ENCODE measurements around the gene DAAM1.

DAAM1 gene

DNA sequence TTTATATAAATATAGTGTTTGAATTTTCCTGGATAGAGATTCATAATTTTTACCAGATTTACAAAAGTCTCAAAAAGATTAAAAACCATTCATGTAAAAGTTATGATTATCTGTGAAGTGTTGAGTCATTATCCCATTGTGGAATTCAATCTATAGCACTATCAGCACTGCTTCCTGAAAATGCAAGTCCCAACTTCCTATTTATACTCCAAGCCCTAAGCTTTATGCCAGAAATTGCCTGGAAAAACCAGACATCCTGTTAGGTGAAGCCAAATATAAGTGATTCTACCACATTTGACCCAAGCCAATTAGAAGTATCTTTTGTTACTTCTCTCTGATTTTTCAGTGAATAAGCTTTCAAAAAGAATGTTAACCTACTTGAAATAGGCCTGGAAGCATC, 147.6 kb downstream of the DAAM1 start:
- TF ChIP-seq, protein P1, sequence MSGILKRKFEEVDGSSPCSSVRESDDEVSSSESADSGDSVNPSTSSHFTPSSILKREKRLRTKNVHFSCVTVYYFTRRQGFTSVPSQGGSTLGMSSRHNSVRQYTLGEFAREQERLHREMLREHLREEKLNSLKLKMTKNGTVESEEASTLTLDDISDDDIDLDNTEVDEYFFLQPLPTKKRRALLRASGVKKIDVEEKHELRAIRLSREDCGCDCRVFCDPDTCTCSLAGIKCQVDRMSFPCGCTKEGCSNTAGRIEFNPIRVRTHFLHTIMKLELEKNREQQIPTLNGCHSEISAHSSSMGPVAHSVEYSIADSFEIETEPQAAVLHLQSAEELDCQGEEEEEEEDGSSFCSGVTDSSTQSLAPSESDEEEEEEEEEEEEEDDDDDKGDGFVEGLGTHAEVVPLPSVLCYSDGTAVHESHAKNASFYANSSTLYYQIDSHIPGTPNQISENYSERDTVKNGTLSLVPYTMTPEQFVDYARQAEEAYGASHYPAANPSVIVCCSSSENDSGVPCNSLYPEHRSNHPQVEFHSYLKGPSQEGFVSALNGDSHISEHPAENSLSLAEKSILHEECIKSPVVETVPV (CRISPR knock-in tag; IDR thresholded peaks at IDR 0.05): no peak
- ATAC-seq: no peak

DNA sequence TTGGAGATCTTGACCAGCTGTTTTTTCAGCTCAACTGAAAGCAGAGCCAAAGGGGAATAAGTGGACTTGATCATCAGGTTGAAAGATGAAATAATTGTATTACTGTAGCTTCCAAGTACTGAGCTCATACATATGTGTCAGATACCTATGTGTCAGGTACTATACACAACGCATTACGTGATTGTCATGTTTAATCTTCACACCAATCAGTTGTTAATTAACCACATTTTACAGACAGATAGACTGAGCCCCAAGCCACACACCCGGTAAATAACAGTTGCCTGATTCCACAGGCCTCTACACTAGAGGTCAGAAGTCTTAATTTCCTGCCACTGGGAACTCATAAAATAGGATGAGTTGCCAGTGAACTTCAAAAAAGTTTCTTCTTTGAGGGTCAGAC, 148.2 kb downstream of the DAAM1 start:
- TF ChIP-seq, protein P2, sequence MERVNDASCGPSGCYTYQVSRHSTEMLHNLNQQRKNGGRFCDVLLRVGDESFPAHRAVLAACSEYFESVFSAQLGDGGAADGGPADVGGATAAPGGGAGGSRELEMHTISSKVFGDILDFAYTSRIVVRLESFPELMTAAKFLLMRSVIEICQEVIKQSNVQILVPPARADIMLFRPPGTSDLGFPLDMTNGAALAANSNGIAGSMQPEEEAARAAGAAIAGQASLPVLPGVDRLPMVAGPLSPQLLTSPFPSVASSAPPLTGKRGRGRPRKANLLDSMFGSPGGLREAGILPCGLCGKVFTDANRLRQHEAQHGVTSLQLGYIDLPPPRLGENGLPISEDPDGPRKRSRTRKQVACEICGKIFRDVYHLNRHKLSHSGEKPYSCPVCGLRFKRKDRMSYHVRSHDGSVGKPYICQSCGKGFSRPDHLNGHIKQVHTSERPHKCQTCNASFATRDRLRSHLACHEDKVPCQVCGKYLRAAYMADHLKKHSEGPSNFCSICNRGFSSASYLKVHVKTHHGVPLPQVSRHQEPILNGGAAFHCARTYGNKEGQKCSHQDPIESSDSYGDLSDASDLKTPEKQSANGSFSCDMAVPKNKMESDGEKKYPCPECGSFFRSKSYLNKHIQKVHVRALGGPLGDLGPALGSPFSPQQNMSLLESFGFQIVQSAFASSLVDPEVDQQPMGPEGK (CRISPR knock-in tag; IDR thresholded peaks at IDR 0.05; ENCODE audit: borderline replicate concordance): no peak
- TF ChIP-seq ESRRG (CRISPR knock-in tag; IDR thresholded peaks at IDR 0.05) (no peak), ZFP30 (CRISPR knock-in tag; IDR thresholded peaks at IDR 0.05) (no peak), CSDC2 (CRISPR knock-in tag; IDR thresholded peaks at IDR 0.05) (no peak), ZFP3 (CRISPR knock-in tag; IDR thresholded peaks at IDR 0.05) (no peak), ISL1 (CRISPR knock-in tag; IDR thresholded peaks at IDR 0.05) (no peak)
- TF ChIP-seq, protein P3, sequence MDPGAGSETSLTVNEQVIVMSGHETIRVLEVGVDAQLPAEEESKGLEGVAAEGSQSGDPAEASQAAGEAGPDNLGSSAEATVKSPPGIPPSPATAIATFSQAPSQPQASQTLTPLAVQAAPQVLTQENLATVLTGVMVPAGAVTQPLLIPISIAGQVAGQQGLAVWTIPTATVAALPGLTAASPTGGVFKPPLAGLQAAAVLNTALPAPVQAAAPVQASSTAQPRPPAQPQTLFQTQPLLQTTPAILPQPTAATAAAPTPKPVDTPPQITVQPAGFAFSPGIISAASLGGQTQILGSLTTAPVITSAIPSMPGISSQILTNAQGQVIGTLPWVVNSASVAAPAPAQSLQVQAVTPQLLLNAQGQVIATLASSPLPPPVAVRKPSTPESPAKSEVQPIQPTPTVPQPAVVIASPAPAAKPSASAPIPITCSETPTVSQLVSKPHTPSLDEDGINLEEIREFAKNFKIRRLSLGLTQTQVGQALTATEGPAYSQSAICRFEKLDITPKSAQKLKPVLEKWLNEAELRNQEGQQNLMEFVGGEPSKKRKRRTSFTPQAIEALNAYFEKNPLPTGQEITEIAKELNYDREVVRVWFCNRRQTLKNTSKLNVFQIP (CRISPR knock-in tag; IDR thresholded peaks at IDR 0.05; ENCODE audit: borderline replicate concordance, low read depth): no peak
- TF ChIP-seq, protein P4, sequence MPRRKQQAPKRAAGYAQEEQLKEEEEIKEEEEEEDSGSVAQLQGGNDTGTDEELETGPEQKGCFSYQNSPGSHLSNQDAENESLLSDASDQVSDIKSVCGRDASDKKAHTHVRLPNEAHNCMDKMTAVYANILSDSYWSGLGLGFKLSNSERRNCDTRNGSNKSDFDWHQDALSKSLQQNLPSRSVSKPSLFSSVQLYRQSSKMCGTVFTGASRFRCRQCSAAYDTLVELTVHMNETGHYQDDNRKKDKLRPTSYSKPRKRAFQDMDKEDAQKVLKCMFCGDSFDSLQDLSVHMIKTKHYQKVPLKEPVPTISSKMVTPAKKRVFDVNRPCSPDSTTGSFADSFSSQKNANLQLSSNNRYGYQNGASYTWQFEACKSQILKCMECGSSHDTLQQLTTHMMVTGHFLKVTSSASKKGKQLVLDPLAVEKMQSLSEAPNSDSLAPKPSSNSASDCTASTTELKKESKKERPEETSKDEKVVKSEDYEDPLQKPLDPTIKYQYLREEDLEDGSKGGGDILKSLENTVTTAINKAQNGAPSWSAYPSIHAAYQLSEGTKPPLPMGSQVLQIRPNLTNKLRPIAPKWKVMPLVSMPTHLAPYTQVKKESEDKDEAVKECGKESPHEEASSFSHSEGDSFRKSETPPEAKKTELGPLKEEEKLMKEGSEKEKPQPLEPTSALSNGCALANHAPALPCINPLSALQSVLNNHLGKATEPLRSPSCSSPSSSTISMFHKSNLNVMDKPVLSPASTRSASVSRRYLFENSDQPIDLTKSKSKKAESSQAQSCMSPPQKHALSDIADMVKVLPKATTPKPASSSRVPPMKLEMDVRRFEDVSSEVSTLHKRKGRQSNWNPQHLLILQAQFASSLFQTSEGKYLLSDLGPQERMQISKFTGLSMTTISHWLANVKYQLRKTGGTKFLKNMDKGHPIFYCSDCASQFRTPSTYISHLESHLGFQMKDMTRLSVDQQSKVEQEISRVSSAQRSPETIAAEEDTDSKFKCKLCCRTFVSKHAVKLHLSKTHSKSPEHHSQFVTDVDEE (CRISPR knock-in tag; IDR thresholded peaks at IDR 0.05): no peak
- no peak for ATAC-seq

DNA sequence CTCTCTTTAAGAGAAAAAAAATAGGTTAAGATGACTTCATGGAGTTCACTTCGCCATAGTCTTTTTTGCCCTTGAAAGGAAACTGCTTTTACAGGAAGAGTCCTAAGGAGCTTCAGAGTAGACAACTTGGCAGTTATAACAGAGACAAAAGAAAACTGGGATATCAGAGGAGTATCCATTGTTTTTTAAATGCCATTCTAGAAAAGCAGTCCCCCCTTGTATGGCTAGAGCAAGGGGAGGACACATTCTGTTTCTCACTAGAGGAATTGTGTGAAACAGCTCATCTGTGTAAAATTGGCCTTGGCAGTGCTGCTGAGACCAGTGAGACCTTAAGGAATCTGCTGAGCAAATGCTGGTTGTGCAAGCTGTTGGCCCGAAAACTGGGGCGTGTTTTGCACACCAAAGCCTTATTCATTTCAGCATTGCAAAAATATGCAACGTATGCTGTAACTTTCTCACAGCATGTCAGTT, 148.7 kb downstream of the DAAM1 start:
- TF ChIP-seq TOX (CRISPR knock-in tag; IDR thresholded peaks at IDR 0.05; ENCODE audit: borderline replicate concordance): no peak
- no peak for TF ChIP-seq ZC3H10 (CRISPR knock-in tag; IDR thresholded peaks at IDR 0.05)
- TF ChIP-seq ZFP3 (CRISPR knock-in tag; IDR thresholded peaks at IDR 0.05): no peak
- TF ChIP-seq BACH2 (CRISPR knock-in tag; IDR thresholded peaks at IDR 0.05; ENCODE audit: borderline replicate concordance): no peak
- TF ChIP-seq GLIS3 (CRISPR knock-in tag; IDR thresholded peaks at IDR 0.05): no peak
- TF ChIP-seq ESRRG (CRISPR knock-in tag; IDR thresholded peaks at IDR 0.05): no peak
- TF ChIP-seq ZNF565 (CRISPR knock-in tag; conservative IDR thresholded peaks at IDR 0.05; ENCODE audit: low read depth): no peak
- TF ChIP-seq ZNF8 (CRISPR knock-in tag; IDR thresholded peaks at IDR 0.05): no peak
- TF ChIP-seq, protein P1 (CRISPR knock-in tag; IDR thresholded peaks at IDR 0.05): no peak
- no peak for TF ChIP-seq RARB (CRISPR knock-in tag; IDR thresholded peaks at IDR 0.05)
- no peak for TF ChIP-seq SNAI2 (CRISPR knock-in tag; IDR thresholded peaks at IDR 0.05)
- TF ChIP-seq, protein P5, sequence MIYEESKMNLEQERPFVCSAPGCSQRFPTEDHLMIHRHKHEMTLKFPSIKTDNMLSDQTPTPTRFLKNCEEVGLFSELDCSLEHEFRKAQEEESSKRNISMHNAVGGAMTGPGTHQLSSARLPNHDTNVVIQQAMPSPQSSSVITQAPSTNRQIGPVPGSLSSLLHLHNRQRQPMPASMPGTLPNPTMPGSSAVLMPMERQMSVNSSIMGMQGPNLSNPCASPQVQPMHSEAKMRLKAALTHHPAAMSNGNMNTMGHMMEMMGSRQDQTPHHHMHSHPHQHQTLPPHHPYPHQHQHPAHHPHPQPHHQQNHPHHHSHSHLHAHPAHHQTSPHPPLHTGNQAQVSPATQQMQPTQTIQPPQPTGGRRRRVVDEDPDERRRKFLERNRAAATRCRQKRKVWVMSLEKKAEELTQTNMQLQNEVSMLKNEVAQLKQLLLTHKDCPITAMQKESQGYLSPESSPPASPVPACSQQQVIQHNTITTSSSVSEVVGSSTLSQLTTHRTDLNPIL (CRISPR knock-in tag; IDR thresholded peaks at IDR 0.05; ENCODE audit: low read depth): no peak
- TF ChIP-seq, protein P2 (CRISPR knock-in tag; IDR thresholded peaks at IDR 0.05; ENCODE audit: borderline replicate concordance): no peak
- no peak for TF ChIP-seq ISL1 (CRISPR knock-in tag; IDR thresholded peaks at IDR 0.05)
- TF ChIP-seq TCF4 (CRISPR knock-in tag; IDR thresholded peaks at IDR 0.05; ENCODE audit: borderline replicate concordance): no peak

More for the DNA sequence above, 148.7 kb downstream of the DAAM1 start:
- ATAC-seq: no peak

Data from SK-N-SH treated with all-trans-retinoic acid at 6 μM for 48 hours (cell line).